ENCODE measurements around the gene MICU2.

- TF ChIP-seq CTCF (IDR thresholded peaks at IDR 0.05; ENCODE audit: extremely low read depth in 1 of 2, insufficient read depth in 1 of 2, low read depth in 1 of 2, low read length in 2 of 2) (no peak), EZH2 (IDR thresholded peaks at IDR 0.05; ENCODE audit: borderline replicate concordance, low read depth, low read length, severe bottlenecking) (no peak), POLR2A (IDR thresholded peaks at IDR 0.05; ENCODE audit: low read depth, low read length) (no peak), MAX (IDR thresholded peaks at IDR 0.05; ENCODE audit: insufficient read depth, insufficient read length) (no peak), MYC (IDR thresholded peaks at IDR 0.05; ENCODE audit: low read depth, low read length) (no peak)
Measured at GRCh38 chr13:21639561-21639960, 35.6 kb upstream of the MICU2 start.

Data from endothelial cell of umbilical vein (primary cell).